Urinary bladder (tissue), 2 donors: ENCODE results near the gene CLTCL1. TPM values are rescaled to one million over a fixed set of nuclear protein-coding genes. Genes with fewer than 3 reads are reported as not detected.

ENCODE experiments used
- polyA plus RNA-seq: library from polyadenylated mRNA; stranded (reverse); fragments of 200-250 nt; gene quantifications from one replicate; pipeline ENCODE4 v1.2.3, GENCODE V29; 2013
- small RNA-seq: library from RNA; depleted of rRNA; stranded (forward); fragments of <200 nt; gene quantifications from one replicate; pipeline ENCODE3, GENCODE V24; 2014
- total RNA-seq: library from RNA; depleted of rRNA; stranded (reverse); fragments of >200 nt; gene quantifications from one replicate; pipeline ENCODE4 v1.2.3, GENCODE V29; 2014
- donor health status: healthy.

CLTCL1 gene
- total and polyA plus RNA-seq, 2 donors: 6.0 to 7.0 TPM

Small RNA genes lying within 50 kb of the gene (small RNA-seq; reads per million reads assigned to genes)
- not detected for gene AC000081.1
- not detected for gene RF00398

Other genes starting within 250 kb of the CLTCL1 start
- 41.4 TPM for gene DGCR2, start 169.3 kb downstream of the CLTCL1 start, total RNA-seq
- 61.0 TPM for gene DGCR2, start 169.3 kb downstream of the CLTCL1 start, polyA plus RNA-seq
- not detected for gene TSSK2, start 160.4 kb downstream of the CLTCL1 start, total RNA-seq
- gene TSSK2, start 160.4 kb downstream of the CLTCL1 start, polyA plus RNA-seq: 0.25 TPM
- 5.1 TPM for gene ESS2, start 147.1 kb downstream of the CLTCL1 start, total RNA-seq
- 19.2 TPM for gene ESS2, start 147.1 kb downstream of the CLTCL1 start, polyA plus RNA-seq
- gene GSC2, start 141.4 kb downstream of the CLTCL1 start, total RNA-seq: not detected
- gene GSC2, start 141.4 kb downstream of the CLTCL1 start, polyA plus RNA-seq: not detected
- 24.6 TPM for gene SLC25A1, start 113.0 kb downstream of the CLTCL1 start, total RNA-seq
- 65.0 TPM for gene SLC25A1, start 113.0 kb downstream of the CLTCL1 start, polyA plus RNA-seq
- gene HIRA, start 140.0 kb upstream of the CLTCL1 start, total RNA-seq: 8.7 TPM
- 21.9 TPM for gene HIRA, start 140.0 kb upstream of the CLTCL1 start, polyA plus RNA-seq
- 17.4 TPM for gene MRPL40, start 140.8 kb upstream of the CLTCL1 start, total RNA-seq
- gene MRPL40, start 140.8 kb upstream of the CLTCL1 start, polyA plus RNA-seq: 33.3 TPM
- gene C22orf39, start 156.0 kb upstream of the CLTCL1 start, total RNA-seq: 34.2 TPM
- 75.0 TPM for gene C22orf39, start 156.0 kb upstream of the CLTCL1 start, polyA plus RNA-seq
- 32.6 TPM for gene UFD1, start 187.5 kb upstream of the CLTCL1 start, total RNA-seq
- 69.8 TPM for gene UFD1, start 187.5 kb upstream of the CLTCL1 start, polyA plus RNA-seq
- 4.0 TPM for gene CDC45, start 188.2 kb upstream of the CLTCL1 start, total RNA-seq
- 0.34 TPM for gene CDC45, start 188.2 kb upstream of the CLTCL1 start, polyA plus RNA-seq
- 49.3 TPM for gene CLDN5, start 232.7 kb upstream of the CLTCL1 start, total RNA-seq
- gene CLDN5, start 232.7 kb upstream of the CLTCL1 start, polyA plus RNA-seq: 148 TPM